GM10266 (cell line): Measurements from ENCODE around the gene PRDM15.

Experiments
- DNase-seq: peaks from one replicate; pipeline ENCODE4 v3.0.0; 2012; ENCODE audit errors: extremely low spot score
- TF ChIP-seq, protein P1 (sequence below): IDR thresholded peaks from 2 replicates; pipeline ENCODE4 v1.5.1; 2012; ENCODE audit warnings: mild to moderate bottlenecking, low read depth; ENCODE audit not compliant: control insufficient read depth, insufficient read depth; ENCODE audit errors: missing control alignments

Gene PRDM15

DNA sequence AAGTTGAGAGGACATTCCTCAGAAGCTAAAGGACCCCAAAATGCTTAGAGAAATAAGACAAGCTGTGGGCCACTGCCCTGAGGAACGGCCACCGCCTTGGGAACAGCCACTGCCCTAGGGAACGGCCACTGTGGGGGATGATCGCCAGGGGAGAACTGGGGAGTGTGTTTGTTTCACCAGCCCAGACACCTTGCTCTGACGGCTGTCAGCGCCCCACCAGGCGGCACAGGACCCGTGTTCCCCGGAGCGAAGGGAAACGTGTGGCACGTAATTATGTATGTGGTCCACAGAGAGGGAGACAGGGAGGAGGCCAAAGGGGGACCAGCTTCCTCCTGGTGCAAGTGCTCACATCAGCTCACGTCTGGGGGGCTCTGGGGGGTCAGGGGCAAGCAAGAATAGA lies 66.5 kb downstream of the PRDM15 start:
- DNase-seq: no peak
- TF ChIP-seq, protein P1, sequence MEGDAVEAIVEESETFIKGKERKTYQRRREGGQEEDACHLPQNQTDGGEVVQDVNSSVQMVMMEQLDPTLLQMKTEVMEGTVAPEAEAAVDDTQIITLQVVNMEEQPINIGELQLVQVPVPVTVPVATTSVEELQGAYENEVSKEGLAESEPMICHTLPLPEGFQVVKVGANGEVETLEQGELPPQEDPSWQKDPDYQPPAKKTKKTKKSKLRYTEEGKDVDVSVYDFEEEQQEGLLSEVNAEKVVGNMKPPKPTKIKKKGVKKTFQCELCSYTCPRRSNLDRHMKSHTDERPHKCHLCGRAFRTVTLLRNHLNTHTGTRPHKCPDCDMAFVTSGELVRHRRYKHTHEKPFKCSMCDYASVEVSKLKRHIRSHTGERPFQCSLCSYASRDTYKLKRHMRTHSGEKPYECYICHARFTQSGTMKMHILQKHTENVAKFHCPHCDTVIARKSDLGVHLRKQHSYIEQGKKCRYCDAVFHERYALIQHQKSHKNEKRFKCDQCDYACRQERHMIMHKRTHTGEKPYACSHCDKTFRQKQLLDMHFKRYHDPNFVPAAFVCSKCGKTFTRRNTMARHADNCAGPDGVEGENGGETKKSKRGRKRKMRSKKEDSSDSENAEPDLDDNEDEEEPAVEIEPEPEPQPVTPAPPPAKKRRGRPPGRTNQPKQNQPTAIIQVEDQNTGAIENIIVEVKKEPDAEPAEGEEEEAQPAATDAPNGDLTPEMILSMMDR: no peak

GRCh38 chr21:41810597-41810932 lies 68.6 kb downstream of the PRDM15 start:
- peak; percentile 13 for DNase-seq
- TF ChIP-seq, protein P1: no peak

DNA sequence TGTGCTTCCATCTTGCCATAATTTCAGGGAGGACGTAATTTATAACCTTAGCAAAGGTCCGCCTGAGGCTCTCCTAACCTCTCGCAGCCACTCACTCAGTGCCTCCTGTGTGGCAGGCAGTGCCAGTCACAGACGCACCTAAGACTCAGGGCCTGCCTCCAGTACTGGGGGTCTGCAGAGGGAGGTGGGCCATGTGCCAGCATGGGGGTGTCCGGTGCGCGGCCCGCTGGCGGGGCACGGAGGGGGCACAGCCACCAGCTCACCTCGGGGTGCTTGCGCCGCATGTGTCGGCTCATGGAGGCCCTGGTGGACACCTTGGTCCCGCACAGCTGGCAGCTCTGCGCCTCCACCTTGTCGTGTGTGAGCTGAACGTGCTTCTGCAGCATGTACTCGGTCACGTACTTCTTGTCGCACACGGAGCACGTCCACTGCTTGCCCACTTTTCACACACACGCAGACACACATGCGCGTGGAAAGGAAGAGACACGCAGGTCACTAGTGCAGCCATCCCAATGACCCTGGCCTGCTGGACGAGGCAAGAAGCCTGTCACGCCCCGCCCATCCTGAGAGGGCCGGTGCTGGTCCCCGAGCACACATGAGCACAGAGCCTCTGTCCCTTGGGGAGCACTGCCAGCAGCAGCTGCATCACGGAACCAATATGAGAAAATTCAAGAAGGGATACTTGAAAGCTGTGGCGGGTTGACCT lies 69.1 kb downstream of the PRDM15 start:
- DNase-seq: peak; percentile 16
- TF ChIP-seq, protein P1: no peak

- TF ChIP-seq, protein P1: no peak
- no peak for DNase-seq
Observed at GRCh38 chr21:41808846-41809245, 70.3 kb downstream of the PRDM15 start.

GRCh38 chr21:41808094-41808493 lies 71.0 kb downstream of the PRDM15 start:
- TF ChIP-seq, protein P1: no peak

DNA sequence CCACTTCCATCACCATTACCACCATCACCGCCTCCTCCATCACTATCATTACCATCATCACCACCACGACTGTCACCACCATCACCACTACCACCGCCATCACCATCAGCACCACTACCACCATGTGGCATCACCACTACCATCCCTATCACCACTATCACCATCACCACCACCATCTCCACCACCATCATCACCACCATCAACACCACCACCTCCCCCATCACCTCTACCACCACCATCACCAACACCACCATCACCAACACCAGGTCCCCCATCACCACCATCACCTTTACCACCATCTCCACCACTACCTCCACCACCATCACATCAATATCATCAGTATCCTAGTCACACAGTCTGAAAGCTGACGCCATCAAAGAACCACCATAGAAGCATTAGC lies 72.4 kb downstream of the PRDM15 start:
- no peak for DNase-seq
- TF ChIP-seq, protein P1: no peak

More at GRCh38 chr21:41808094-41808493, 71.0 kb downstream of the PRDM15 start:
- peak; percentile 18 for DNase-seq

DNA sequence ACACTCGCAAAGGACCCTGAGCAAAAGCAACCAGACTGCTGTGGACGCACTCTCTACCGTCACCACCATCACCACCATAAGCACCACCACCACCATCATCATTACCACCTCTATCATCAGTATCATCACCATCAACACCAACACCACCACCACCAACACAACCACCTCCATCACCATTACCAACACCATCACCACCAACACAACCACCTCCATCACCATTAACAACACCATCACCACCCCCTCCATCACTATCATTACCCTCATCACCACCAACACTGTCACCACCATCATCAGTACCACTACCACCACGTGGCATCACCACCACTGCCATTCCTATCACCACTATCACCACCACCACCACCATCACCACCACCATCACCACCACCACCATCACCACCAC lies 73.5 kb downstream of the PRDM15 start:
- TF ChIP-seq, protein P1: no peak
- DNase-seq: no peak
